ENCODE measurements around the gene AP5S1. TPM values are rescaled to one million over a fixed set of nuclear protein-coding genes. Genes with fewer than 3 reads are reported as not detected.

AP5S1 gene
- total and polyA plus RNA-seq, 2 of the 13 experiments (the other 11 are each of a cell fraction or from before 2014, with no cell fraction given) = 7.9 to 23.2 TPM

GRCh38 chr20:3820048-3820900 lies at the start of gene AP5S1 (continued):
- TF ChIP-seq RERE (CRISPR knock-in tag; IDR thresholded peaks at IDR 0.05; ENCODE audit: low read depth) (peak; percentile 32), TEAD2 (CRISPR knock-in tag; IDR thresholded peaks at IDR 0.05) (peak; percentile 77; the same call in 1 of the 2 replicates), PPARG (CRISPR knock-in tag; conservative IDR thresholded peaks at IDR 0.05) (peak; percentile 65), RORA (CRISPR knock-in tag; IDR thresholded peaks at IDR 0.05) (no peak; the same call in 1 of the 2 replicates), ZNF382 (CRISPR knock-in tag; IDR thresholded peaks at IDR 0.05; ENCODE audit: borderline replicate concordance) (no peak), ZNF251 (CRISPR knock-in tag; IDR thresholded peaks at IDR 0.05) (no peak; the same call in 1 of the 2 replicates), SP140L (CRISPR knock-in tag; IDR thresholded peaks at IDR 0.05; ENCODE audit: borderline replicate concordance) (peak; percentile 33; the same call in 1 of the 2 replicates), ZSCAN20 (CRISPR knock-in tag; IDR thresholded peaks at IDR 0.05; ENCODE audit: borderline replicate concordance) (peak; percentile 96), FOXK2 (IDR thresholded peaks at IDR 0.05) (peak; percentile 62; the same call in 1 of the 2 replicates), ZNF784 (CRISPR knock-in tag; IDR thresholded peaks at IDR 0.05; ENCODE audit: borderline replicate concordance) (peak; percentile 76), ZXDC (CRISPR knock-in tag; IDR thresholded peaks at IDR 0.05) (peak; percentile 86), SMAD3 (CRISPR knock-in tag; IDR thresholded peaks at IDR 0.05) (peak; percentile 90), ZNF503 (CRISPR knock-in tag; IDR thresholded peaks at IDR 0.05) (peak; percentile 91), ATF7-NPFF (CRISPR knock-in tag; IDR thresholded peaks at IDR 0.05; ENCODE audit: low read depth) (peak; percentile 96), ZNF12 (CRISPR knock-in tag; IDR thresholded peaks at IDR 0.05) (peak; percentile 56), ZNF124 (CRISPR knock-in tag; IDR thresholded peaks at IDR 0.05) (peak; percentile 95), NPAS2 (CRISPR knock-in tag; IDR thresholded peaks at IDR 0.05; ENCODE audit: borderline replicate concordance) (no peak)

Measured in HepG2 (cell line).